ENCODE results near the gene TGM3. TPM values are rescaled to one million over a fixed set of nuclear protein-coding genes. Genes with fewer than 3 reads are reported as not detected.

TGM3 gene
- polyA plus RNA-seq, 4 donors, result 0.54 to 0.98 (median 0.88) TPM

- DNase-seq (ENCODE audit: low read depth in 4 of 4, low spot score in 2 of 4), result no peak
Observed at GRCh38 chr20:2368621-2369020, 72.8 kb downstream of the TGM3 start.

- DNase-seq (ENCODE audit: low read depth in 4 of 4, low spot score in 2 of 4), result no peak
Observed at GRCh38 chr20:2373098-2373497, 77.3 kb downstream of the TGM3 start.

GRCh38 chr20:2374346-2375125 is 78.7 kb downstream of the TGM3 start:
- no peak for DNase-seq (ENCODE audit: low read depth in 4 of 4, low spot score in 2 of 4)

- DNase-seq (ENCODE audit: low read depth in 4 of 4, low spot score in 2 of 4), result no peak
Observed at GRCh38 chr20:2378893-2379292, 83.1 kb downstream of the TGM3 start.

- DNase-seq (ENCODE audit: low read depth in 4 of 4, low spot score in 2 of 4), result no peak
Observed at GRCh38 chr20:2379511-2380229, 83.9 kb downstream of the TGM3 start.

- no peak for DNase-seq (ENCODE audit: low read depth in 4 of 4, low spot score in 2 of 4)
Observed at GRCh38 chr20:2380601-2381000, 84.8 kb downstream of the TGM3 start, which contains the start of gene TGM6. Gene TGM6 (plus strand): TSS chr20:2380901. CDS start chr20:2380969, 68 bp downstream.

GRCh38 chr20:2381303-2381702 is 85.5 kb downstream of the TGM3 start:
- DNase-seq (ENCODE audit: low read depth in 4 of 4, low spot score in 2 of 4), result no peak

GRCh38 chr20:2382833-2383232 is 87.0 kb downstream of the TGM3 start:
- no peak for DNase-seq (ENCODE audit: low read depth in 4 of 4, low spot score in 2 of 4)

- no peak for DNase-seq (ENCODE audit: low read depth in 4 of 4, low spot score in 2 of 4)
Observed at GRCh38 chr20:2385026-2385425, 89.2 kb downstream of the TGM3 start.

- no peak for DNase-seq (ENCODE audit: low read depth in 4 of 4, low spot score in 2 of 4)
Observed at GRCh38 chr20:2385496-2385895, 89.7 kb downstream of the TGM3 start.

- no peak for DNase-seq (ENCODE audit: low read depth in 4 of 4, low spot score in 2 of 4)
Observed at GRCh38 chr20:2386516-2387179, 90.8 kb downstream of the TGM3 start.

- no peak for DNase-seq (ENCODE audit: low read depth in 4 of 4, low spot score in 2 of 4)
Observed at GRCh38 chr20:2387180-2387577, 91.4 kb downstream of the TGM3 start.

- DNase-seq (ENCODE audit: low read depth in 4 of 4, low spot score in 2 of 4), result no peak
Observed at GRCh38 chr20:2387580-2387979, 91.8 kb downstream of the TGM3 start.

Other genes starting within 250 kb of the TGM3 start
- gene STK35, start 194.2 kb upstream of the TGM3 start, polyA plus RNA-seq (ENCODE audit: insufficient read length in 4 of 4), result 10 to 100 TPM; 15.3 to 21.1 (median 17.0) TPM
- gene TGM6, start 84.9 kb downstream of the TGM3 start, polyA plus RNA-seq (ENCODE audit: insufficient read length in 4 of 4), result not detected
- gene SNRPB, start 174.8 kb downstream of the TGM3 start, polyA plus RNA-seq (ENCODE audit: insufficient read length in 4 of 4), result 100 to 1,000 TPM; 134 to 193 (median 158) TPM
- gene ZNF343, start 212.9 kb downstream of the TGM3 start, polyA plus RNA-seq (ENCODE audit: insufficient read length in 4 of 4), result 10 to 100 TPM; 14.1 to 18.9 (median 16.4) TPM
- under 1 TPM; 0.14 to 0.43 (median 0.23) TPM for gene TMC2, start 240.6 kb downstream of the TGM3 start, polyA plus RNA-seq (ENCODE audit: insufficient read length in 4 of 4)

Measured in left renal cortex interstitium (tissue), 4 donors.